Choroid plexus epithelial cell (primary cell): ENCODE results near the gene ENOX1.

ENCODE experiments used
- DNase-seq: peaks from one replicate; pipeline ENCODE4 v3.0.0-alpha.2; 2010; ENCODE audit warnings: low read depth
- H3K4me3 ChIP-seq: 2 replicates; pipeline ENCODE4 v1.5.1; 2011; ENCODE audit warnings: low read depth, mild to moderate bottlenecking, control low read depth, low read length, moderate library complexity
- CTCF ChIP-seq: conservative IDR thresholded peaks from 2 replicates; pipeline ENCODE4 v1.5.1; 2011; ENCODE audit warnings: low read depth, mild to moderate bottlenecking, control low read depth, inconsistent platforms, low read length, moderate library complexity

ENOX1 gene

GRCh38 chr13:43291287-43292060 lies 495.3 kb downstream of the ENOX1 start:
- no peak overlapping the region for H3K4me3 ChIP-seq
- no peak for DNase-seq
- no peak for TF ChIP-seq CTCF

GRCh38 chr13:43289470-43290255 lies 497.1 kb downstream of the ENOX1 start:
- peak; percentile 16 for DNase-seq
- TF ChIP-seq CTCF: no peak
- H3K4me3 ChIP-seq: no peak overlapping the region

GRCh38 chr13:43286751-43287150 lies 500.0 kb downstream of the ENOX1 start:
- no peak for TF ChIP-seq CTCF
- H3K4me3 ChIP-seq: no peak overlapping the region
- DNase-seq: no peak

- TF ChIP-seq CTCF: no peak
- H3K4me3 ChIP-seq: no peak overlapping the region
- DNase-seq: peak; percentile 15
Measured at GRCh38 chr13:43285933-43286597, 500.7 kb downstream of the ENOX1 start.

GRCh38 chr13:43284162-43284561 lies 502.6 kb downstream of the ENOX1 start:
- no peak for TF ChIP-seq CTCF
- peak; percentile 56 for DNase-seq
- no peak overlapping the region for H3K4me3 ChIP-seq

GRCh38 chr13:43279696-43280095 lies 507.1 kb downstream of the ENOX1 start:
- TF ChIP-seq CTCF: no peak
- DNase-seq: no peak
- no peak overlapping the region for H3K4me3 ChIP-seq
